ENCODE data around the gene MED13L. TPM values are rescaled to one million over a fixed set of nuclear protein-coding genes. Genes with fewer than 3 reads are reported as not detected.

MED13L gene
- total and polyA plus RNA-seq, 2 of the 8 experiments (the other 6 are each of a cell fraction or from before 2014, with no cell fraction given) = 15.9 to 51.7 TPM

- no peak overlapping the region for H3K27ac ChIP-seq (ENCODE audit: low read depth, low read length)
- no peak overlapping the region for H4K5ac ChIP-seq (ENCODE audit: insufficient read length, low read depth, low read length)
- H3K4me2 ChIP-seq (ENCODE audit: insufficient read depth in 1 of 2, low read depth in 2 of 2, low read length in 2 of 2) = 0 out of 4 replicates have a peak overlapping the region, but pooled peaks of 1 of the 2 experiments have one; percentile 19
- no peak overlapping the region for H3K14ac ChIP-seq (ENCODE audit: insufficient read length)
- no peak overlapping the region for H2BK120ac ChIP-seq (replicated peaks; ENCODE audit: low read depth, low read length)
- no peak overlapping the region for H3K23ac ChIP-seq (ENCODE audit: insufficient read length)
- H4K20me1 ChIP-seq (replicated peaks in 1 of 2; ENCODE audit: control insufficient read depth in 1 of 2, insufficient read depth in 2 of 2, low read length in 2 of 2) = peaks cover 1 to 2% of the 10 kb centered on the region in 2 experiments
- POLR2A ChIA-PET (ENCODE audit: partially characterized antibody) = no interaction called here
- no peak overlapping the region for H3K18ac ChIP-seq (ENCODE audit: extremely low read depth, low read length)
- no peak overlapping the region for H2BK20ac ChIP-seq (ENCODE audit: low read length)
- no peaks in the 10 kb centered on the region for H3K23me2 ChIP-seq (ENCODE audit: low read depth, low read length)
- H3K36me3 ChIP-seq (ENCODE audit: control insufficient read depth in 2 of 4, insufficient read depth in 4 of 4, low read length in 3 of 4) = no peaks in the 10 kb centered on the region
- no peak overlapping the region for H3K4me3 ChIP-seq (ENCODE audit: extremely low read depth in 1 of 4, insufficient read depth in 2 of 4, low read depth in 3 of 4, low read length in 4 of 4)
- H3K4me1 ChIP-seq (replicated peaks in 1 of 4; ENCODE audit: control insufficient read depth in 3 of 4, insufficient read depth in 4 of 4, low read length in 3 of 4) = peaks cover 0 to 13% (median 6%) of the 10 kb centered on the region in 4 experiments
- no peak overlapping the region for H3K4ac ChIP-seq (replicated peaks; ENCODE audit: insufficient read length, low read depth, low read length)
- peaks cover 0 to 88% of the 10 kb centered on the region in 2 experiments; a peak in 3 of 4 replicates for H3K79me2 ChIP-seq (ENCODE audit: control insufficient read depth in 1 of 2, insufficient read depth in 2 of 2, low read length in 2 of 2)
- H4K91ac ChIP-seq (replicated peaks; ENCODE audit: insufficient read length, low read length) = no peak overlapping the region
- 69% methylated on average over 2 of the region's 2 CpGs; no CpG with 5 or more reads in 1 of the 2 experiments for WGBS, 2 experiments (ENCODE audit: extremely low coverage in 1 of 2, insufficient coverage in 1 of 2, insufficient read length in 1 of 2, insufficient replicate concordance in 2 of 2, low coverage in 1 of 2, low lambda C conversion rate in 2 of 2, missing lambda C conversion rate in 1 of 2)
- H2AFZ ChIP-seq (ENCODE audit: low read length) = no peak overlapping the region
- FAIRE-seq = no peak
- no peak overlapping the region for H2BK12ac ChIP-seq (ENCODE audit: low read depth, low read length)
- peaks cover 2% of the 10 kb centered on the region; the same call in 1 of the 2 replicates for H3K79me1 ChIP-seq (ENCODE audit: low read depth, low read length)
- H3K9ac ChIP-seq (replicated peaks in 1 of 4; ENCODE audit: extremely low read depth in 1 of 4, low read depth in 3 of 4, low read length in 3 of 4) = no peak overlapping the region
- no peak overlapping the region for H3K56ac ChIP-seq (replicated peaks; ENCODE audit: insufficient read length, low read depth, low read length)
- no peaks in the 10 kb centered on the region for H3K9me3 ChIP-seq (ENCODE audit: insufficient read depth in 2 of 2, low read depth in 1 of 2, low read length in 1 of 2)
- no peaks in the 10 kb centered on the region for H3K27me3 ChIP-seq (replicated peaks in 1 of 4; ENCODE audit: control insufficient read depth in 3 of 4, extremely low read depth in 1 of 4, insufficient read depth in 3 of 4, low read length in 3 of 4)
- no peak overlapping the region for H2BK15ac ChIP-seq (ENCODE audit: low read length)
- H2BK5ac ChIP-seq (ENCODE audit: low read depth, low read length) = no peak overlapping the region
- CTCF ChIA-PET (ENCODE audit: partially characterized antibody) = interaction anchor here (1.4 kb wide), 1 partner anchor 140 kb away, joined by 4 read pairs; no protein-coding TSS in a partner anchor
- H4K8ac ChIP-seq (ENCODE audit: extremely low read depth, insufficient read depth, low read length) = no peak overlapping the region
- no peak for DNase-seq (ENCODE audit: low read depth in 1 of 2, low spot score in 2 of 2)
- H2AK5ac ChIP-seq (ENCODE audit: low read depth, low read length) = no peak overlapping the region
- no peak for TF ChIP-seq NRF1 (IDR thresholded peaks at IDR 0.05; ENCODE audit: low read depth, low read length)
- TF ChIP-seq MAFK (IDR thresholded peaks at IDR 0.05; ENCODE audit: low read depth, low read length) = no peak
Observed at GRCh38 chr12:116138364-116138763, 139.1 kb downstream of the MED13L start.
